HTERT RPE-1 (cell line): ENCODE results near the gene NPLOC4.

ENCODE experiments used
- in situ Hi-C: fragments of 300-500 bp; cut with MboI; formaldehyde crosslinking; loops from 4 replicates; pipeline ENCODE4 v1.14.3; 2020; ENCODE audit warnings: low sequenced_read_pairs

Gene NPLOC4

GRCh38 chr17:81549826-81550225 is 87.1 kb downstream of the NPLOC4 start:
- in situ Hi-C loops: no loop called here

DNA sequence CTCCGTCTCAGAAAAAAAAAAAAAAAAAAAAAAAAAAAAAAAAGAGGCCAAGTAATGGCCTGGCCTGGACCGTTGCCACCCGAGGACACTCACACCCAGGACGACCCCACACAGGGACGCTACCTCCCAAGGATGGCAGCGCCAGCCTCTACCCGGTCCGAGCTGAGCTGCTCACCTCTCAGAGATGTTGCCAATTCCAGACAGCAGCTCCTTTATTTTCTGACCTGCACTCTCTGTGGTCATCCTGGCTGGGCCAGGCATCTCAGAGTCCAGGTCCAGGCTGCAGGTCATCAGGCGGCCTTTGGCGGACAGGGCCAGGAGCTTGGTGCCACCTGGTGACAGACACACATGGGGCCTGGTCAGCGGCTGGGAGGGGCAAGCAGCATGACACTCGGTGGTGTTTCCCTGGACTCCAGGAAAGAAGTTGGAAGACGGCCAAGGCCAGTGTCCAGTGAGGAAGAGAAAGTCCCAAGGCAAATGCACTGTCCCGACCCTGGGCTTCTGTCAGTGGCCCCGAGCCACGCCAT is 87.8 kb downstream of the NPLOC4 start:
- in situ Hi-C loops: no loop called here

DNA sequence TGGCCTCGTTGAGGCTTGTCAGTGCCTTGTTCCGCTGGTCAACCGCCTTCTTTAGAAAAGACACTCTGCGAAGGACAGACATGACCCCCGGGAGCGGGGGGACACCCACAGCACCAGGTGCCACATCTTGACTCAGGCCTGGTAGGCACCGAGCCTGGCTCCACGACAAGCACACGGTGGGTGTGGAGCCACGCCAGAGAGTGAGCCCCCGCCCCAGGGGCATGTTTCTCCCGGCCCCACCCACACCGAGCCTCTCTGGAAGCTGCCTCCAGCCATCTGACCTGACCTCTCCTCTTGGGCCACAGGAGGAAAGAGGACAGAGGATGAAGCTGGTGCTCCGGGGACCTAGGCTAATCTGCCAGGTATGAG is 89.3 kb downstream of the NPLOC4 start:
- in situ Hi-C loops: no loop called here

DNA sequence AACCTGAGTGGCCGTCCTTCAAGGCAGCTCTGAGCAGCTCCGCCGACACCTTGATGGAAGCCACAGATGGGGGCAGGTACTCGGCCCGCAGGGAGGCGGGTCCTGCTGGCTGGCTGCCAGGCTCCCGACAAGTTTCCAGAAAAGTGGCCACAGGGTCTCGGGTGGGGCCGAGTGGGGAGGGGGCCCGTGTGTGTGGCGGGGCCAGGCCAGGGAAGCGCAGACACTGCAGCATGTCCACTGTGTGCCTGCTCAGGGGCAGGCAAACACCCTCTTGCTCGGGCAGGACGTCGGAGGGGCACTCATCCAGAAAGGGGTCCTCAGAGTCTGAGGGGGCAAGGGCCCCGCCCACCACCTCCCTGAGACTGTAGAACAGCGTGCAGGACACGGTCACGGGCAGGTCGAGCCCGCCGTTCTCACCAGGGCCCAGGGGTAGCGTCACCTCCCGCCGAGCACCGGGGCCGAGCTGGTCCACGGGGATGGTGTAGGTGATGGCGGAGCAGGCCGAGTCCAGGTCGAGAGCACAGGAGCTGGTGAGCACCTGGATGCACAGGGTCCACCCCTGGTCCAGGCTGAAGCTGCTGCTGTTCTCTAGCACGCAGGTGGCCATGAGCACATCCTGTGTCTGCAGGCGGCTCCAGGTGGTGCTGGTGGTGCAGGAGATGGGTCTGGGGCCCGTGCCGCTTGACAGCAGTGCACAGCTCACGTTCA is 89.9 kb downstream of the NPLOC4 start:
- in situ Hi-C loops: no loop called here

GRCh38 chr17:81545160-81545949 is 91.6 kb downstream of the NPLOC4 start:
- in situ Hi-C loops: no loop called here

DNA sequence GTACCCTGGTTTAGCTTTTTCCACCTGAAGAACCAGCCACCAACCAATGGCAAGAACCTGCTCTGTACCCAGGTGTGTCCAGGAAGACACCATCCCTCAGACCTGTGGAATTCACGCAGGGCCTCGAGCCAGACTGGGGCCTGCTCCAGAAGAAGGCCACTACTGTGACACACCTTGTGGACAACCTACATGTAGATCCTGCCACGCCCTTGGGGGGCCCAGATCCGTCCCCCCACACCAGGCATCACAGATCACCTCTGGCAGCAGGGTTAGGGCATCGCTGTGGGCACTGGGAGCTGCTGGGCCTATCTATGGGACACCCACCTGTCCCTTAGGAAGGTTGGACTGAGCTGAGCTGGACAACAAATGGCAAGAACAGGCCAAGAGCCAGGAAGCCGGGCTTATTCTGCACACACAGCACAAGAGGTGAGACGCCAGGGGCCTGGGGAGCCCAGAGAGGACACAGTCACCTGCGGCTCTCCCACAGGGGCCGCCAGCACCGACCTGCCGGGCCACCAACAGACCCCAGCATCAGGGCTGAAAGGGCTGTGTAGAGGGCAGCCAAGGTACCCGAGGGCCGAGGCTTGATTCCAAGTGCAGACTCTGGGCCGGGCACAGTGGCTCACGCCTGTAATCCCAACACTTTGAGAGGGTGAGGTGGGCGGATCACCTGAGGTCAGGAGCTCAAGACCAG is 92.5 kb downstream of the NPLOC4 start:
- in situ Hi-C loops: no loop called here

- in situ Hi-C loops: no loop called here
Observed at GRCh38 chr17:81543756-81544155, 93.2 kb downstream of the NPLOC4 start.

DNA sequence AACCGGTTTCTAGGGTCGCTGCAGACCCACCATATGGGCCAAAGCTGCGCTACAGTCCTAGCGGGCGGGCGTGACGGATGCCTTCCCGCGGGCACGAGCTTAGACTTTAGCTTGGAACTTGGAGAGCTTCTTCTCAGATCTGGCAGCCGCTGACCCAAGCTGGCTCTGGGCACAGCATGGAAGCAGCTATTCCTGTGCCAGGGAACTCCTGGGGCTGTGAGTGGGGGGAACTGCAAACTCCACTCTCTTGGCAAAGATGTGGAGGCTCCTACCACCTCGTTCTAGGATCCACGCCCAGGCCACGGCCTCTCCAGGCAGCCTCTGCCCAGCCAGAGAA is 93.6 kb downstream of the NPLOC4 start:
- in situ Hi-C loops: no loop called here

- in situ Hi-C loops: no loop called here
Observed at GRCh38 chr17:81542431-81543338, 94.2 kb downstream of the NPLOC4 start.

- in situ Hi-C loops: no loop called here
Observed at GRCh38 chr17:81541123-81541522, 95.8 kb downstream of the NPLOC4 start.

DNA sequence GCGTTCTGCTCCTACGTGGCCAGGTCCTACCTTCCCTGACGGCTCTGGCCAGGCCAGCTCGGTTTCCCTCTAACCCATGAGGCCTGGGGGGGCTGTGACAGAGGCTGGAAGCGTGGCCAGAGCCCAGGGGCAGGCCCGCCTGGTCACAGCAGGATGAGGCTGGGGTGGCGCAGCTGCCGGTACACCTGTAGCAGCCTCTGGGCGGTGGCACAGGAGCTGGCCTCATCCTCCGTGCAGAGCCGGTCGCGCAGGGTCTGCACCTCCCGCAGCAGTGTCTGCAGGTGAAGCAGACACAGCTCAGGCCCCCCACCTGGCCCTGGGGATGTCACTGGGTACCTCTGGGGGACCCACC is 96.3 kb downstream of the NPLOC4 start:
- in situ Hi-C loops: no loop called here

DNA sequence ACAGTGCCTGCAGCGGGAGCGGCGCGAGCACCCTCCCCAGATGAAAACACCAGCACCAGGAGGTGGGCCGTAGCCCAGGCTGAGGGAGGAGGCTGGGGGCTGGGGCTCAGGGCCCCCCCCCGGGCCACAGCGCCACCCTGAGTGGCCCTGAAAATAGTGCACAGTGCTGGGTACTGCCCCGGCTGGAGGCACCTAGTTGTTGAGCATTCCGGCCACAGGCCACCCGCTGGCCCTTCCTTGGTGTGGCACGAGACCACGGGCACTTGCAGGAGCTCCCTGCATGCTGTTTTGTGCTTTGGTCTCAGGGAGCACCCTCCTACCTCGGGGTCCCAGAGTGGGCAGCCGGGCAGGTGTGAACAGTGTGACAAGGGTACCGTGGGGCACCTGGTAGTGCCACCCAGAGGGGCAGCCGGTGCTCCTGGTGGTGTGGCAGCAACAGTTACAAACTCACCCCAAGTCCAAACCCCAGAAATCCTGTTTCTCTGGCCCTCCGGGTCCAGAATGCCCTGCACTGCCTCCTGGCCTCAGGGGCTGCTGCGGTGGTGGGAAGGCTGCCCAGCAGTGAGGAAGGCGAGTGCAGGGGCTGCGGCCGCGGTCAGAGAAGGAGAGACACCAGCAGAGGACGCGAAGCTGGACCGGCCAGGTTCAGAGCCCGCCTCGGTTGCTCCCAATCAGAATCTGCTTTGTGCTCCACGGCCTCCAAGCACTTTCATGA is 96.8 kb downstream of the NPLOC4 start:
- in situ Hi-C loops: no loop called here

DNA sequence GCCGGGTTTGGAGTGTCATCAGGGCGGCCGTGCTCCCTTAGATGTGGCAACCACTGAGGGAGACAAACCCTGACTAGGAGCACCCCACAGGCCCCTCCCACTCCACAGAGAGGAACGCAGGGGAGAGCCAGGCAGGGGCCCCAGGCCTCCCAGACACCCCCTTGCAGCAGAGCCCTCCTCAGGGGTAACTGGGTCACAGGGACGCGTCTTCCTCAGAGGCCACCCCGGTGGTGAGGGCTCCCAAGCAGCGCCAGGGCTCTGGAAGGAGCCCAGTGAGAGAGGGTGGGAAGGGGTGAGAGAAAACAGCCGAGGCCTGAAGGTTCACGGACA is 97.4 kb downstream of the NPLOC4 start:
- in situ Hi-C loops: no loop called here

DNA sequence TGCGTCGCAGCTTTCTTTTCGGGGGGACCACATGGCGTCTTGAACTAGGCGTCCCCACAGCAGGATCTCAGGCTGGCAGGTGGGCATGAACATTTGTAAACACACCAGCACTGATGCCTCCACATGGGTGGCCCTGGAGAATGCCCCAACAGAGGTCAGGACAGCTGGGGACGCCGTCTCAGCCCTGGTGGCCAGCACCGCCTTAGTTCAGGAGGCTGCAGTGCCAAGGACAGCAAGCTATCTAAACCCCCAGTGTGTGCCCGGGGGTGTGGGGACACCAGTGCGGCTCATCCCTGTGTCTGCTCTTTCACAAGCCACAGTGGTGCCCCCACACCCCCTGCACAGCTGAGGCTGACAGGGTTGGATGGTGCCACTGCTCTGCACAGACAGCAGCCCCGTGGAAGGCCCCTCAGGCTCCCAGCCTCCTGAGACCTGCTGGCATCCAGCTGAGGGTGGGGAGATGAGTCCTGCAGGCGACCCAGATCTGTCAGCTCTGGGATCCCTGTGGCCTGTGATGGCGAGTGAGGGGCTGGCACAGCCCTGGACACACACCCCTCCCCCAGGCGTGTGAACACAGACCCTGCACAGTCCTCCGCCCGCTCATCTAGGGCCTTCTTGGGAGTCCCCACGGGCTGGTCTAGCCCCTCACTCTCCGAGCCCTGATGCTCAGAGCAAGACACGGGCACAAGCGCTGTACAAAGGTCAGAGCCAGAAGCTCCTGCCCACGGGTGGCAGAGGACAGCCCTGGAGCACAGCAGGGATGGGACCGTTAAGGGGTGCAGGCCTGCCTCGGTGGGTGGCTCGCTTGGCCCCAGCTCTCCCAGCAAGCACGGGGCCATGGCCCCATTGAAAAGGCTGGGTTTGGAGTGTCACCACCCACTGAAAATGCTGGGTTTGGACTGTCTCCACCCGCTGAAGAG is 98.0 kb downstream of the NPLOC4 start:
- in situ Hi-C loops: no loop called here

DNA sequence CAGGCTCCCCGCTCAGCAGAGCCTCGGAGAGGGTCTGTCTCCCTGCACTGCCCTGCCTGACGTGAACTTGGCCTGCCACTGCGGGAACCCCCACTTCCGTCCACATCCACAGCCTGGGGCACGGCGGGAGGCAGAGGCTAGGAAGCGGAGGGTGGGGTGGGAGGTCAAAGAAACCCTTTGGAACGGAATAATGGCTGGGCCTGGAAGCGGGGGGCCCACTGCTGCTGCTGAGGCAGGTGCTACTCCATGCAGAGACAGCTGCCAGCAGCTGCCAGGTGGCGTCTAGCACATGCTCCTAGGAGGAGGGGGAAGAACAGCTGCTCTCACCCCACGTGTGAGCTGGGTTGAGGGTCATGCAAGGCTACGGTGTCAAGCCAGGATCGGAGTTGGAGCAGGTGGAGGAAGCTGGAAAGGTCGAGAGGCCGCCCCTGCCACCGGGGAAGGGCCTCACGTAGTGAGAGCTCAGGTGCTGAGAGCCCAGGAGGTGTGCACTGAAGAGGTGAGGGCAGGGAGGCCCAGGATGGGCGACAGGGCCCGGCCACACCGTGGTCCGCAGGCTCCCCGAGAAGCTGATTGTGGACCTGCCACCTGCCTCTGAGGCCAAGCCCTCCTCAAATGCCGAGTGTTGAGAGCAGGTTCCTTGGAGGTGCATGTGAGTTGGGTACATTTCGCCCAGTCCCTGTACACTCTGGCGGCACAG is 98.9 kb downstream of the NPLOC4 start:
- in situ Hi-C loops: no loop called here

DNA sequence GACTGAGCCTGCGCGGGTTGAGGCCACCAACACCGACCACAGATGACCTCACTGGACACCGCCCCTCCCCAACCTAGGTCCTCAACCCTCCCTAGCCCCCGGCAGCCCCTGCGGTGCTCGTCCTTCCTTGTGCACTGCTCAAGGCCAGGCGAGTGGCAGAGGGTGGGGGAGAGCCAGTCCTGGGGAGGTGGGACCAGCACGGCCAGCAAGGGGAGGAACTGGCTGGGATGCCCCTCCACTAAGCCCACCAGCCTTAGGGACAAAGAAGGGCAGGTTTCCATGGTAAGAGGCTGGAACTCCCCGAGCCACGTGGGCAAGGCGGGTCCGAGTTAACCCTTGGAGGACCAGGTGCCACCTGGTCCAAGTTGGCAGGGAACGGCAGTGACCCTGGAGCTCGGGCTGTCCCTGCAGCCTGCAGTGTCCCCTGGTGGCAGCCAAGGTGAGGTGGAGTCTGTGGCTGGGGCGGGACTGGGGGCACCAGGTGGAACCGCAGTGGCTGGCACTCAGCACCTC is 99.5 kb downstream of the NPLOC4 start:
- in situ Hi-C loops: no loop called here

DNA sequence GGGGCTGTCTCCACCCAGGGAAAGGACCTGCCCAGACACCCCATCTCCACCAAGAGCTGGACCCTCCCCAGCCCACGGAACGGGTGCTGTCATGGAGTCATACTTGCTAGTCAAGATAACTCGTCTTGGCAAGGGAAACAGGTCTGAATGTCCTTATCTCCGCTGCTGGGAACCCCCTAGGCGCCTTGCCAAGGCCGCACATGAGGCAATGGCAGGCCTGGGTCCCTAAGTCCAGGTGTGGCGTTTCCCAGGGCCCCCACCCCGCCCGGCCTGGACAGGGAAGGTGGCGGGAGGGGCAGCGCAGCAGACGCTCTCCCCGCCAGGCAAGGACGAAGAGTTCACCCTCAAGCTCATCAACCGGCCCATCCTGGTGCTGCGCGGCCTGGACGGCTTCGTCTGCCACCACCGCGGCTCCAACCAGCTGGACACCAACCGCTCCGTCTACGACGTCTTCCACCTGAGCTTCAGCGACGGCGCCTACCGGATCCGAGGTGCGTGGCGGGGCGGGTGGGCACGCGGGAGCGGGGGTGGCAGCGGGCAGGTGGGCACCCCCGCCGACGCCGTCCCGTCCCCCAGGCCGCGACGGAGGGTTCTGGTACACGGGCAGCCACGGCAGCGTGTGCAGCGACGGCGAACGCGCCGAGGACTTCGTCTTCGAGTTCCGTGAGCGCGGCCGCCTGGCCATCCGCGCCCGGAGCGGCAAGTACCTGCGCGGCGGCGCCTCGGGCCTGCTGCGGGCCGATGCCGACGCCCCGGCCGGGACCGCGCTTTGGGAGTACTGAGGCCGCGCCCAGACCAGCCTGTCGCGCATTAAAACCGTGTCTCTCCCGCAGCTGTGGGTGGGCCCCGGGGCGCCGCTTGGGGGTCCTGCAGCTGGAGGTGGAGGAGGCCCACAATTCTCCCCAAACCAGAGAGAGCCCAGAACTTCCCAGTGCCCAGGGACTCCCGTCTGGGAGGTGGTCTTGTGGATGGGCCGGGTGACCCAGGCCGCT is 100.3 kb downstream of the NPLOC4 start:
- in situ Hi-C loops: no loop called here
